ENCODE measurements around the gene MMP25. TPM values are rescaled to one million over a fixed set of nuclear protein-coding genes. Genes with fewer than 3 reads are reported as not detected.
A peak's percentile ranks its signal among the peaks of the same experiment; 100 is the strongest.

MMP25 gene
- total RNA-seq, 1 experiment from 2014 or later = 49.0 TPM

GRCh38 chr16:3007957-3008689 lies 38.2 kb upstream of the MMP25 start:
- H3K4me3 Mint-ChIP-seq = peak overlapping the region; percentile 74
- ATAC-seq (peak; percentile 33), DNase-seq (ENCODE audit: low spot score) (peak; percentile 89)
- POLR2A ChIA-PET = interaction anchor here (0.7 to 13.9 kb wide), 13 partner anchors 10 to 91 kb away, joined by 3 to 502 read pairs (median 3); partner anchors contain the start of genes CLDN6, HCFC1R1, KREMEN2 and PKMYT1
- CTCF ChIA-PET = interaction anchor here (0.6 to 13.4 kb wide), 13 partner anchors 13 to 142 kb away, joined by 3 to 360 read pairs (median 4); partner anchors contain the start of genes CLDN6, HCFC1R1, KREMEN2 and PAQR4
- H3K4me1 Mint-ChIP-seq = peaks cover 62% of the 10 kb centered on the region
- H3K36me3 Mint-ChIP-seq = no peaks in the 10 kb centered on the region
- H3K27me3 Mint-ChIP-seq (ENCODE audit: low read depth) = no peaks in the 10 kb centered on the region
- H3K27ac Mint-ChIP-seq = peak overlapping the region; percentile 100
- no peaks in the 10 kb centered on the region for H3K9me3 Mint-ChIP-seq
- TF ChIP-seq ZNF219 (CRISPR knock-in tag; IDR thresholded peaks at IDR 0.05; ENCODE audit: borderline replicate concordance) (no peak), FOXJ3 (CRISPR knock-in tag; IDR thresholded peaks at IDR 0.05; ENCODE audit: borderline replicate concordance) (peak; percentile 17; the same call in 1 of the 2 replicates), PREB (CRISPR knock-in tag; IDR thresholded peaks at IDR 0.05; ENCODE audit: borderline replicate concordance) (no peak), ZNF263 (CRISPR knock-in tag; IDR thresholded peaks at IDR 0.05; ENCODE audit: low read depth) (no peak), SOX15 (CRISPR knock-in tag; IDR thresholded peaks at IDR 0.05) (no peak), ATF2 (CRISPR knock-in tag; IDR thresholded peaks at IDR 0.05; ENCODE audit: borderline replicate concordance, low read depth) (no peak), E2F1 (CRISPR knock-in tag; IDR thresholded peaks at IDR 0.05) (no peak), ETV6 (CRISPR knock-in tag; IDR thresholded peaks at IDR 0.05) (peak; percentile 96), PRDM15 (CRISPR knock-in tag; IDR thresholded peaks at IDR 0.05) (peak; percentile 60), SP1 (CRISPR knock-in tag; conservative IDR thresholded peaks at IDR 0.05) (peak; percentile 78), RELA (CRISPR knock-in tag; IDR thresholded peaks at IDR 0.05; ENCODE audit: borderline replicate concordance) (no peak), NFYB (CRISPR knock-in tag; conservative IDR thresholded peaks at IDR 0.05; ENCODE audit: low read depth) (no peak), PRRX2 (CRISPR knock-in tag; IDR thresholded peaks at IDR 0.05) (peak; percentile 54; the same call in 1 of the 2 replicates), ZNF416 (CRISPR knock-in tag; IDR thresholded peaks at IDR 0.05) (no peak), SMAD4 (CRISPR knock-in tag; IDR thresholded peaks at IDR 0.05) (no peak), NR2C2 (CRISPR knock-in tag; IDR thresholded peaks at IDR 0.05) (no peak), IRF2 (CRISPR knock-in tag; IDR thresholded peaks at IDR 0.05; ENCODE audit: borderline replicate concordance, low read depth) (no peak), GABPB1 (CRISPR knock-in tag; IDR thresholded peaks at IDR 0.05) (no peak), RORB (CRISPR knock-in tag; IDR thresholded peaks at IDR 0.05) (no peak), TEAD4 (CRISPR knock-in tag; IDR thresholded peaks at IDR 0.05) (peak; percentile 90), MXD4 (CRISPR knock-in tag; IDR thresholded peaks at IDR 0.05; ENCODE audit: borderline replicate concordance) (no peak), ZMAT4 (CRISPR knock-in tag; IDR thresholded peaks at IDR 0.05) (no peak), ESRRA (CRISPR knock-in tag; IDR thresholded peaks at IDR 0.05; ENCODE audit: borderline replicate concordance) (peak; percentile 70; the same call in 1 of the 2 replicates), ZNF281 (CRISPR knock-in tag; IDR thresholded peaks at IDR 0.05) (peak; percentile 100)

All from WTC11 (cell line).